NCI-H2227 treated with DMSO at 0.1 percent for 48 hours (cell line): ENCODE data around the gene ATP1A4.
"Not testable (repeated sequence)": the region's sequence is repeated elsewhere in the genome, so short reads cannot be mapped to it uniquely, and the experiment has no call there.

Experiments used
- DNase-seq: peaks from one replicate; lab custom pipeline; 2025; lab: John Stamatoyannopoulos, UW

The ATP1A4 gene

DNA sequence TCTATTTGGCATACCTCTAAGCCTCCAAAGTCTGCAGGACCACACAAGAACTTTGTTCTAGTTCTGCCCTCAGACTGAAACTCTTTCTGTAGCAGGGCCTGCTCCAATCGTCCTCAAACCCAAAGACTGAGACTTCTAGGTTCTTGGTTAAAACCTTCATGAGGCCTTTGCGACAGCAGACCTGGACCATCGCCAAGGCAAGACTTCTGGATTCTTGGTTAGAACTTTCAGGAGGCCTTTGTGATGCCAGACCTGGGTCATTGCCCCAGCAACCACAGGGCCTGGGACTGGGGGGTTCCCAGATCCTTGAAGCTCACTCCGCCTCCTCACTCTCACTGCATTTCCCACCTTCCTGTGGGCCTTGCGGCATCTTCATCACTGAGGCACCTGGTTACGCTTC, at the start of gene ATP1A4:
Gene ATP1A4, plus strand, starts transcription at position 301 of the 400 bp plus-strand sequence. CDS start 438 bp downstream, outside the sequence.
- DNase-seq: no peak

DNA sequence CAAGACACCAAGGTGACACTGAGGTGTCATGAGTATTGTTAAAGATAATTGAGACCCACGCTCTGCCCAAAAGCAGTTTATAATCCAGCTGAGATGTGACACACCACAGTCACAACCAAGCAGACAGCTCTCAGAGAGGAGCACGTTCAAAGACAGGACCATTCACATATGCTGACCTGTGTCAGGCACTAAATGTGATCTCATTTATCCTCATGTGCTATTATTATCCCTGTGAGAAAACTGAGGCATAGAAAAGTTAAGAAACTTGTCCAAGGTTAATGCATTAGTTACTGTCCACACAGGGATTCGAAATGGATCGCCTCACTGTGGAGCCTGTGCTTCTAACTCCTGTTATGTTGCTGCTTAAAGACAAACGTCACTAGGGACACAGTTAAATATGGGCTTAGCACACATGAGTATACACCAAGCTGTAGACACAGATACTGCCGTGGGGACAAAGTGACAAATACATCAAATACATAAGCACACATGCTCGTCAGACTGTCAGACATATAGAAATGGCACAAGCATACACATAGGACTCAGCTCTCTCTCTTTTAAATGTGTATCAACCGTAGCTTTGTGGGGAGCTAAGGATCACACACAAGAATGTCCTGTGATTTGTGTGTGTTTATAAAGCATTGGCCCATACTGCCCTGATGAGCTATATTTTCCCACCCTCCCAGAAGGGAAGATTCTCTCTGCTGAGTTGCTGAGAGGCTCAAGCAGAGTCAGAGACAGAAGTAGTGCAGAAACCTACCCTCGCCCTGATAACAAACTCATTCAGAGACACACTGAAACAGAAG, 49.5 kb upstream of the ATP1A4 start:
- no peak for DNase-seq

DNA sequence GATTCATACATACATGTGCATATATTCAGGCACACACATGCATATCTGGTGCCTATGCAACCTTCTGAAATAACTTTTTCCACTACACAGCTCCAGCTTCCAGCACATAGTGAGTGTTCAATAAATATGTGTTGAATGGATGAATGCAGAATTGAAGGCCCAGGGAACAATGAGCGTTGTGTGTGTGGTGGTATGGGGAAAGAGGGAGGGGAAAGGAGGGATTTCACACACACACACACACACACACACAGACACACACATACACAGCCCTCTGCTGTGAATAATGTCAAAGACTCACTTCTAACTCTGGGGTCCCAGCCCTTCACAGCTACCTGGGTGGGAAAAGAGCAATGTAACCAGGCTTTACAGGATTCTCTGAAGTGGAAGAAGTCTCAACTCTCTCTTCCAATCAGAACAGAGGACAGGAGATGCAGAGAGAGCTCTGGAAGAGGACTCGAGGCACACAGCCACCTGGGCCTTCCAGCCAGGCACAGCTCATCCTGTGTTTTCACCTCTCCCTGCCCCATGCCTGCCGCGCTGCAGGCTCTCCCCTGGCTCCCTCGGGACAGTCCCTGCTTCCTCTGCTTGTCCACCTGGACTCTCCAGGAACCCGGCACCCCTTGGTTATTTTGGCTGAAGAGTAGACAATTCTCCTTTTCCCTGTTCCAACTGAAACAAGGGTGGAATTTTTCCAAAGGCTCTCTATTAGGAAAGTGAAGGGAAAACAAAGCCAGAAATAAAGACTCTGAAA, 47.6 kb upstream of the ATP1A4 start:
- peak; percentile 10 for DNase-seq

DNA sequence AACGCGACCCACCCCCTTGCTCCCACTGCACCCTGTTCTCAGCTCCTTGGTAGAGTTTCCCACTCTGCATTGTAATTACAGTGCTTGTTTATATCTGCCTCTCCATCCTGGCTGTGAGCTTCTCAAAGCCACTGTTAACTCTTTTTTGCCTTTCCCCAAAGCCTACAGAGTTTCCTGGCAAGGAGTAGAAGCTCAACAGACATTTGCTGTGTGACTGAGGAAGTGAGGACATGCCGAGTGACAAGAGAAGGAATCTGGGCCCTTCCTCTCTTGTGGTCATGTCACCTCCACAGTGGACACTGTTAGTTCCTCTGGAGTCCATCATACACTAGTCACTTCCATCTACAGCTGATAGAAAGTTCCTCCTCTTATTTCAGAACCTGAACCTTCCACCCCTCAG, 46.9 kb upstream of the ATP1A4 start:
- DNase-seq: peak; percentile 33

DNA sequence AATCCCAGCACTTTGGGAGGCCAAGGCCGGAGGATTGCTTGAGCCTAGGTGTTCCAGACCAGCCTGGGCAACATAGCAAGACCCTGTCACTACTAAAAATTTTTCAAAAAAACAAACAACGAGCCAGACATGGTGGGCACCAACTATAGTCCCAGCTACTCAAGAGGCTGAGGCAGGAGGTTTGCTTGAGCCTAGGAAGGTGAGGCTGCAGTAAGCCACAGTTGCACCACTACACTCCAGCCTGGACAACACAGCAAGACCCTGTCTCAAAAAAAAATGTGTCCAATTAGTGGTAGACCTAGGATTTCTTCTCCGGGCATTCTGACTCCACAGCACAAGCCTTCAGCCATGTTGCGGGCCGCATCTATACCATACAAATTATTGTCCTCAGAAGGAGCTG, 46.2 kb upstream of the ATP1A4 start:
- DNase-seq: no peak

DNA sequence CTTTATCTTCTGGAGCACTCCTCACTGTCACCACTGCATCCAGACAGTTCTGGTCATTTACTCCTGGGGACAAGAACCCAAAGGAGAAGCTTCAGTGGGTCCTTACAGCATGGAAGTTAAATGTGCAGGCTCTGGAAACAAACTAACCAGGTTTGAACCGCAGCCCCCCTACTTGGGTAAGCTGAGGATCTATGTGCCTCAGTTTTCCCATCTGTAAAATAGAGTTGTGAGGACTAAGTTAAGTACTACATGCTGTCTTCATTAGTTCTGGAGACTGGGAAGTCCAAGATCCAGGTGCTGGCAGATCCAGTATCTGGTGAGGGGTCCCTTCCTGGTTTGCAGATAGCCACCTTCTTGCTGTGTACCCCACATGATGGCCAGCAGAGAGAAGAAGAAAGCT, 43.9 kb upstream of the ATP1A4 start:
- DNase-seq: no peak

DNA sequence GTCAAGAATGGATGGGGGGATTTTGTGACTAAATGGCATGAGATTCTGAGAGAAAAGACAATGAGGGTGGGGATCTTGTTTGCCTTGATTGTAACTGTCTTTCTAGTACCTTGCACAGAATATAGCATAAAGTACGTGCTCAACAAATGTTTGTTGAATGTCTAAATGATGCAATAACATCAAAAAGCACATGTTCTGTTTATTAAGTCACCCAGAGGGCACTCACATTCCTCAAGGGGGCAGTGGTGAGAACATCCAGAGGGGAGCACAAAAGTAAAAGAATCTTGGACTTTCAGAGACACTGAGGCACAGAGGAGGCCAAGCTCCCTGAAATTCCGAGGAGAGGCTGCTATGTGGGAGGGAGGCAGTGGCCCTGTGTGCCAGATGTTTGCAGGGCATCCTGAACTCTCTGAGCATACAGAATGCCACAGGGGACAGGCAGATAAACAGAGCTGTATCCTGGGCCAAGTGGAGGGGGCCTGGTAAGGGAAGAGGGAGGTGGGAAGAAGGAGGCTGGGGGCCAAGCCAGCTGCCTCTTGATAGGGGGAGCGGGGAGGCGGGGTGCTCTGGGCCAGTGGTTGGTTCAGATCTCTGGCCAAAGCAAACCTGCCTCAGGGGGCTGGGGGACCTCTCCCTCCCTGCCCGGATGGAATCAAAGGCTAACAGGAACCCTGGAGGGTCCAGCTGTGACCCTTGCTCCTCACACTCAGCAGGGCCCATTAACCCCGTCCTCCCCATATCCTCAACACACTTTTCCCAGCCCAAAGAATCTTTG, 42.3 kb upstream of the ATP1A4 start:
- no peak for DNase-seq

DNA sequence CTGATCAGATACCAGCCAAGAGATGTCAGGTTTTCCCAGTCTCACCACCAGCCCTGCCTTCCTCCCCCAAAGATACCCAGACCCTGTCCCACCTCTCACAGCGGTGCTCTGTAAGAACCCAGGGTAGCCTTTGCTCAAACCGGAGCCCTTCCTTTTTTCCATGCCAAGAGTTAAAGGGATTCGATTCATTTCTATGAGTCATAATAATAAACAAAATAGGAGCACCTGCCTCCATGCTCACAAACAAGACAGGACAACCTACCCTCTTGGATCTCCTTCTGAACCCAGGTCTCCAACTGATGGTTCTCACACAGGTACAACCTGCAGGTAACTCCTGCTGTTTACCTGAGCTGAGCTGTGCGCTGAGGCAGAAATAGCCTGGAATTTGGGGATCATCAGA, 41.7 kb upstream of the ATP1A4 start:
- DNase-seq: no peak

DNA sequence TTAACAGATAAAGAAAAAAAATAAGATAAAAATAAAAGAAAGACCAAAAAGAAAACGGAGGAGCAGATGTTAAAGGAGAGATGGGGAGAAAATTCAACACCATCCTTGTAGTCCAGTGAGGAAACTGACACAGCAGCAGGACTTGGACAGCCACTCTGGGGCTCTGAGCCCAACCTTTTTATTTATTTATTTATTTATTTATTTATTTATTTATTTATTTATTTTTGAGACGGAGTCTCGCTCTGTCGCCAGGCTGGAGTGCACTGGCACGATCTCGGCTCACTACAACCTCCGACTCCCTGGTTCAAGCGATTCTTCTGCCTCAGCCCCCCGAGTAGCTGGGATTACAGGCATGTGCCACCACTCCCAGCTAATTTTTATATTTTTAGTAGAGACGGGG, 39.9 kb upstream of the ATP1A4 start:
- not testable (repeated sequence) for DNase-seq

DNA sequence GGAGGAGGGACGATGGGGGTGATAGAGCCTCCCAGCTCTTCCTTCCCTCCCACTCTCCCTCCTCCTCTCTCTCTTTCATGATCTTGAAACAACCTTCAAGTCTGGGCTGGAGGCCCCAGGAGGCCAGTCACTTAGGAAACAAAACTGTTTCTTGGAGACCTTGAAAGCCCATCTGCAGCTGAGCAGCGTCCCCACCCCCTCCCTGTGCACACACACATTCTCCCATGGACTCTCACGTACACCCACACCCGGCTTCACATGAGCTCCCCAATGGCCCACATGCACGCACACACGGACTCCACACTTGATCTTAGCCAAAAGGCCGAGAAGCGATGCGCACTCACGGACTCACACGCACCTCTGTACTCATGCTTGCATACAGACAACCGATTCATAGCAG, 39.0 kb upstream of the ATP1A4 start:
- no peak for DNase-seq

DNA sequence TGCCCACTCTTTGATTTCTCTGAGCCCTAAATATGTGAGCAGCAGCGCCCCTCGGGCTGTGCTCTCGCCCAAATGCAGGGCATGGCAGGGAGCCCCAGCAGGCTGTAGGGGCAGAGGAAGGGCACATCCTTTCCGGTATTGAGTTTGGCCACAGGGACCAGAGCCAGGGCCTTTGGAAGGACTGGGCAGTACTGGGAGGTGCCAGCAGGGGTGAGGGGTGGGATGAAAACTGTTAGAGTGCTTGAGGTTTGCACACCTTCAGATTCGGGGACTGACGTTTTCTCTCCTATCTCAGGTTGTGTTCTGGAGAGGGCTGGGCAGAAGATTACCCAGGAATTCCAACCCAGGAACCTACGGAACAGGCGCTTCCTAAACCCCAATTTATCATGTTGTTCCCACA, 38.0 kb upstream of the ATP1A4 start:
- DNase-seq: no peak

DNA sequence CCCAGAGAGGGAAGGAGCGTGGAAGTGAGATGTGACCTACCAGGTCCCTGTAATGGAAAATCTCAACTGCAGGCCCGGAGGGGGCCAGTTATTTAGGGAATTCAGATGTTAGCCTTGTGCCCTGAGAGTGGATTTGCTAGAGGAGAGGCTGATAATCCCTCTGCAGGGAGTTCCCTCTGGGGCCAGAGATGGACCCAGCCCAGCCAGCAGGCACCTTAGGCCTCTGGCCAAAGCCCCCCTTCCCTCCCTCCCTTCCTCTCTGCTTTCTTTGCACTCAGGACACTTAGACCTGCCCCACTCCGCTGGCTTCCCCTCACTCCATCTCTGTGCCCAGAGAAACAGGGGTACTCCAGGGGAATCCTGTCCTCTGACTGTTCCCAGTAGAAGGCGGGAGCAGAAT, 37.3 kb upstream of the ATP1A4 start:
- DNase-seq: no peak

DNA sequence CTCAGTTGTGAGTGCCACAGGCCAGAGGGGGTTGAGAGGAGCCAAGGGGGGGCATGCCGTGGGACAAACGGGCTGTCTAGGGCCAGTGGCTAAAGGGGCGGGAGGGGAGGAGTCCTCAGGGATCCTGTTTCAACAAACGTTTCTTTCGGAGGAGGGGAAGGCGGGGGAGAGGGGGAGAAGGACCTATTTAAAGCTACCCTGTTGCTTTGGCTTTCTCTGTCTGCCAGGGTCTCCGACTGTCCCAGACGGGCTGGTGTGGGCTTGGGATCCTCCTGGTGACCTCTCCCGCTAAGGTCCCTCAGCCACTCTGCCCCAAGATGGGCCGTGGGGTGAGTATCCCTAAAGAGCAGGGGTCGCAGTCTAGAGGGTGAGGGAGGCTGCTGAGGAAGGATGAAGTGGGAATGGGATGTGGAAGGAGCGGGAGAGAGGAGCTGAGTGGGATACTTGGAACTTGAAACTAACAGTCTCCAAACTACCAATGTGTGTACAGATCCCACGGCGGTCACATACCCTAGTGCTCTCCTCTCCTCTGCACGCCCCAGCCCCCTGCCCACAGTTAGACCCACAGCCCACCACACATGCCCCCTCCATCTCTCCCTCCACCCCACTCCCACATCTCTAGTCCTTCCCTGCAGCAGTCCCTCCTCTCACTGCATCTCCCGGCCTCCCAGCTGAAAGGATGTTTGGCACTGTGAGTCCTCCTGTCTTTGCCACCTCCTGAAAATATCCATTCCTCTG, 35.7 kb upstream of the ATP1A4 start, which contains the start of gene ATP1A2:
Gene ATP1A2, plus strand, starts transcription at position 215 of the 738 bp plus-strand sequence. Its CDS starts 103 bp downstream, at position 318.
- DNase-seq: no peak

DNA sequence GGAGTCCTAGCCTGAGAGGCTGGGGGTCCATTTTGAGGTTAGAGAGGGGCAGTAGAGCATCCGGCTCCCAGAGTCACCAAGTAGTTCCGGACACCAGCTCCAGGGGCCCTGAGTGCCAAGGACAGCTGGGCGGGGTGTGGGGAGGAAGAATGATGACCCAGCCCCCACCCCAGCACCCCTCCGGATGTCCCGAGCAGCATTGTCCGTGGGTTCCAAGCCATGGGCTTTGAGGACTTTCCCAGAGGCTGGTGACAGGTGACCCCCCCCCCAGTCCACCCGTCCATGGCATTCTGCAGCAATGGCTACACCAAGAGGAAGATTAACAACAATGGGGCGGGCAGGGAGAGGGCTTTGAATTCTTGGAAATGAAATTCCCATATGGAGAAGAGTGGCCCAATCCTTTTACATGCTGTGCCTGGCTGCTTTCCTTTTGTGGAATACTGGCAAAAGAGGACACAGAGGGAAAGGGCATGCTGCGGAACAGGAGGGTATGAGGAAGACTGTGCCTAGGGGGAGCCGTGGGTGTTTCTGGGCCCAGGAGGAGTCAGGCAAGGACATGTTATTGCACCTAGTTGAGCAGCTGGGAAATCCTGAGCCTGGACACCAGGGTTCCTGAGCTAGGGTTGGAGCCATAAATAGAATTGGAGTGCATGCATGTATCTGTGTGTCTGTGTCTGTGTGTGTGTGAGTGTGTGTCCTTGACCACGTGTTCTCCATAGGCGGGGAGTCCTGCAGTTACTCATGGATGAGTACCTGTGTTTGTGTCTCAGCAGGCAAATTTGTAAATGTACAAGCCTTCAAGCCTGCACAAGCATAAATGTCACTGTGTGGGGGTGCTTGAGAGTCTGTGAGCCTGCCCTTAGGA, 34.9 kb upstream of the ATP1A4 start:
- DNase-seq: peak; percentile 6

DNA sequence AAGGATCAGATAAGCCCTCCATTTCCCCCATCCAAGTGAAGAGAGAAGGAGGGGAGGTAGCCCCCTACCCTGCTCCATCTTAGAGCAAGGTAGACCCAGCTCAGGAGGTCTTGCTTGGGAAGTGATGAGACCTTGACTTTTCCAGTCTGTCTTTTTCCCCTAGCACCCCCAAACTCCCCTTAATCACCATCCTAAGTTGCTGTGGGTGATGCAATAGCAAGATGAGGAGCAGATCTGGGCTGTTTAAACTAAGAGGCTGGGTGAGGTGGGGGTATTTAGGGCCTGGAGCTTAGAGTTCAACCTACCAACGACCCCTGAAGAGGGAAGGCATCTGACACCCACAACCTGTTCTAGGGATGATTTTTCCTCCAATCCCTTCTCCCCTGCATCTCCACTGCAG, 34.1 kb upstream of the ATP1A4 start:
- DNase-seq: no peak

DNA sequence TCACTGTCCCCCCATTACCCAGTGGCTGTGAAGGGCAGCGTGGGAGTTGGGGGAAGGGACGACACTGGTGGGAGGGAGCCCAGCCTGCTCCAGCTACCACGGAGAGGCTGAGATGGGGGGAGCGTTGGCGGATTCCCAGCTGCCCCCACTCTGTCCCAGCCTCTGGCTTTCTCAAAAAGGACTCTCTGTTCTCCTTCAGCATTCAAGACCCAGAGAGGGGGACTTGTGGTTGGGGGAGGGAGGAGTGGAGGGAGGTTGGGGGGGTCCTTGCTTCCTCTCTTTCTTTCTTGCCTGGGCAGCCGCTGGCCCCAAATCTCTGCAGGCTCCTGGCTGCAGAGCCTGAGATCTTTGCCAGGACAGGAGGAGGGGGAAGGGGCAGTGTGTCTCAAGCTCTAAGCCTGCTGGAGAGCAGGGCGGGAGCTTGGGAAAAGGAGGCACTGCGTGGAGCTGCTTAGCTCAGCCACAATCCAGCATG, 33.7 kb upstream of the ATP1A4 start:
- peak; percentile 10 for DNase-seq

DNA sequence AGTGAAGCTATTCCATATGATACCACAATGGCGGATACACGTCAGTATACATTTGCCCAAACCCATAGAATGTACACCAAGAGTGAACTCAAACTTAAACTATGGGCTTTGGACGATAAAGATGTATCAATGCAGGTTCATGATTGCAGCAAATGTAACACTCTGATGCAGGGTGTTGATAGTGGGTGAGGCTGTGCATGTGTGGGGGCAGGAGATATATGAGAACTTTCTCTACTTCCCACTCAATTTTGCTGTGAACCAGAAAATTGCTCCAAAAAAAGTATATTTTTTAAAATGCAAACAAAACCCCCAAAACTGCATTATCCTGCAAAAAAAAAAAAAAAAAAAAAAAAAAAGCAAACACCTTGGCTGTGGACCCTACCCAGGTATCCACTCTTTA, 32.5 kb upstream of the ATP1A4 start:
- DNase-seq: no peak

DNA sequence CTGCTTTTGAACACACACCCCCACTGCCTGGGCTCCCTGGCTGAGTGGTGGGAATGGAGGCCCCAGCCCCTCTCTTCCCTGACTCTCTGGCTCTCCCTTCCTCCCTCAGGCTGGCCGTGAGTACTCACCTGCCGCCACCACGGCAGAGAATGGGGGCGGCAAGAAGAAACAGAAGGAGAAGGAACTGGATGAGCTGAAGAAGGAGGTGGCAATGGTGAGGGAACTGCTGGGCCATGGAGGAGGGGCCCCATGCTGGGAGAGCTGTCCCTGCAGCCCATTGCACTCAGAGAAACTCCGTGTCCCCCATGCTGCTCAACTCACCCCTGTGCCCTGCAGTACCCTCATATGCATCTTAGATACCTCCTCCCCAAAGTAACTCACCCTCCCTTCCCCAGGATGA, 30.6 kb upstream of the ATP1A4 start:
- DNase-seq: no peak

DNA sequence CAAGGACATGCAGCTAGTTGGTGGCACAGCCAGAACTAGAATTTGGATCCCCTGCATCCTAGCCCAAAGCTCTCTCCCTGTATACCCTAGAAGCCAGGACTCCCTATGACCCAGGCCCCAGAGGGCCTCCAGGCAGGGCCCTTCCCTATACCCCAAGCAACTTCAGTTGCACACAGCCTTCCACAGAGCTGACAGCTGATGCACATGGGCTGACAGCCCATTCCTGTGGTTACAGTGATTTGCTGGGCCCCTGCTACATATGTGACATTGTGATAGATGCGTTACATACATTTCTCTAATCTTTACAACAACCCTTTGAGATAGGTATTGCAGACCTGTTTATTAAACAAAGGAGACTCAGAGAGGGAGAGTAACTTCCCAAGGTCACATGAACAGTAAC, 30.0 kb upstream of the ATP1A4 start:
- no peak for DNase-seq

DNA sequence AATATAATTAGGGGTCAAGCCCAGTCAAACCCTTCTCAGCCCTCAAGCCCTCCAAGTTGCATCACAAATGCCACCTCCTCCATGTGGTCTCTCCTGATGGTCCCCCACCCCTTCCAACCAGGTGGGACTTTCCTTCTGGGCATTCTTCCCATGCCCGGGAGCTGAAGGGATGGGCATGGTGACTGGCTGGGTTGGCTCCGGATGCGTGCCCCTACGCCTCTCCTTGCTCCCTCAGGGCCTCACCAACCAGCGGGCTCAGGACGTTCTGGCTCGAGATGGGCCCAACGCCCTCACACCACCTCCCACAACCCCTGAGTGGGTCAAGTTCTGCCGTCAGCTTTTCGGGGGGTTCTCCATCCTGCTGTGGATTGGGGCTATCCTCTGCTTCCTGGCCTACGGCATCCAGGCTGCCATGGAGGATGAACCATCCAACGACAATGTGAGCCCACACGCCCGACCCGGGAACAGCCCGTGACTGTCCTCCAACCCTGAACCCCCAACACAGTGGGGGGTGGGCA, 28.4 kb upstream of the ATP1A4 start:
- no peak for DNase-seq

DNA sequence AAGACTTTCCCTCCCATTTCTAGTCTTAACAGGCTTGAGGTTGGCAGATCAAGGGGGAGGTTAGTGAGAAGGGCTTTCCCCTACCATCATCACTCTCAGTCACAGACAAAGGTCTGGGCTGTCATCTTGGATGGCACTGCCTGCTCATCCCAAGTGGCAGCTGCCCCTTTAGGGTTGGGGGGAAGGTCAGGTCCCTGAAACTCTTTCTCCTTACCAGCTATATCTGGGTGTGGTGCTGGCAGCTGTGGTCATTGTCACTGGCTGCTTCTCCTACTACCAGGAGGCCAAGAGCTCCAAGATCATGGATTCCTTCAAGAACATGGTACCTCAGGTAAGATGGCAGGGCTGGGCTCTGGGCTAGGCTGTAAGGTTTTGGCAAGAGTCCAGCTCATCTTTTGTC, 27.7 kb upstream of the ATP1A4 start:
- DNase-seq: no peak
